ENCODE measurements around the gene IFNA14. TPM values are rescaled to one million over a fixed set of nuclear protein-coding genes. Genes with fewer than 3 reads are reported as not detected.
"Not testable (repeated sequence)": the region's sequence is repeated elsewhere in the genome, so short reads cannot be mapped to it uniquely, and the experiment has no call there.

The IFNA14 gene
- total RNA-seq, 4 donors from 2014 or later, result not detected

DNA sequence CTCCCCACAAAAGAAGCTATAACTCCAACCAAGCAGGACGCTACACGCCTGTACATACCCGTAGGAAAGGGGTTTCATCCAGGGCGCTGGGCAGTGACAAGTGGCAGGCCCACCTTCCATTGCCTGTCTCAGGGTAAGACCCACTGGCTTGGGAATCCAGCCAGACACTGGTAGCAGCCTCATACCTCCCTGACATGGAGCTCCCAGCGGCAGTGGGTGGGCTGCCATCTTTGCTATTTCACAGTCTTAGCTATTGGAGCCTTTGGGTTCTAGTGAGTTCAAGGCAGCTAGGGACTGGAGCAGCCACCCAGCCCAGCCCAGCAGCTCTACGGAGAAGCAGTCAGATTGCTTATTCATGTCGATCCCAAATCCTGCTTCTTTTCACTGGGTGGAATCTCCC is 29.5 kb downstream of the IFNA14 start:
- no peaks in the 10 kb centered on the region for H3K9me3 ChIP-seq
- no peak overlapping the region for H3K4me3 ChIP-seq
- no peaks in the 10 kb centered on the region for H3K36me3 ChIP-seq
- no peaks in the 10 kb centered on the region for H3K4me1 ChIP-seq
- no peak overlapping the region for H3K27ac ChIP-seq
- TF ChIP-seq, protein P1, sequence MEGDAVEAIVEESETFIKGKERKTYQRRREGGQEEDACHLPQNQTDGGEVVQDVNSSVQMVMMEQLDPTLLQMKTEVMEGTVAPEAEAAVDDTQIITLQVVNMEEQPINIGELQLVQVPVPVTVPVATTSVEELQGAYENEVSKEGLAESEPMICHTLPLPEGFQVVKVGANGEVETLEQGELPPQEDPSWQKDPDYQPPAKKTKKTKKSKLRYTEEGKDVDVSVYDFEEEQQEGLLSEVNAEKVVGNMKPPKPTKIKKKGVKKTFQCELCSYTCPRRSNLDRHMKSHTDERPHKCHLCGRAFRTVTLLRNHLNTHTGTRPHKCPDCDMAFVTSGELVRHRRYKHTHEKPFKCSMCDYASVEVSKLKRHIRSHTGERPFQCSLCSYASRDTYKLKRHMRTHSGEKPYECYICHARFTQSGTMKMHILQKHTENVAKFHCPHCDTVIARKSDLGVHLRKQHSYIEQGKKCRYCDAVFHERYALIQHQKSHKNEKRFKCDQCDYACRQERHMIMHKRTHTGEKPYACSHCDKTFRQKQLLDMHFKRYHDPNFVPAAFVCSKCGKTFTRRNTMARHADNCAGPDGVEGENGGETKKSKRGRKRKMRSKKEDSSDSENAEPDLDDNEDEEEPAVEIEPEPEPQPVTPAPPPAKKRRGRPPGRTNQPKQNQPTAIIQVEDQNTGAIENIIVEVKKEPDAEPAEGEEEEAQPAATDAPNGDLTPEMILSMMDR (IDR thresholded peaks at IDR 0.05), result no peak
- no peak for TF ChIP-seq POLR2A (IDR thresholded peaks at IDR 0.05)
- no peak for DNase-seq
- no peaks in the 10 kb centered on the region for H3K27me3 ChIP-seq

GRCh38 chr9:21207043-21207442 is 32.8 kb downstream of the IFNA14 start, which contains the start of gene IFNA10:
TSS of gene IFNA10 (minus strand) at chr9:21207143. CDS start at chr9:21207097, 46 bp downstream.
- H3K4me3 ChIP-seq, H3K9me3 ChIP-seq, H3K36me3 ChIP-seq, H3K4me1 ChIP-seq, DNase-seq, H3K27me3 ChIP-seq, H3K27ac ChIP-seq: not testable (repeated sequence)

DNA sequence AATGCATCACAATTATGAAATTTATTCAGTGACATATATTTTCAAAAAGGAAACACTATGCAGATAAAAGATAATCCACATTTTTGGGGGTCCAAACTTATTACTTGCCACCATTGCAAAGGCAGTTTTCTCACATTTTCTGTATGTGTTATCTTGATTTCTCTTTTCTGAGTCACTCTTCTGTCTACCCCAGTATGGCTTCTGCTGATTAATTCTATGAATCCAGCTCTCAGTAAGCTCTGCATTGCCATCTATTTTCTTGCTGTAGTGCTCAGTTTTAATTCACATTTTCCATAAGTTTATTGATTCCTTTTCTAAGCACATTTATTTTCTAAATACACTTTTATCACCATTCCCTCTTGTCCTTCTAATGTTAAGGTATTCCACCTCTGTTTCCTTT is 34.6 kb downstream of the IFNA14 start:
- Histone ChIP-seq H3K9me3 (no peaks in the 10 kb centered on the region), H3K4me1 (no peaks in the 10 kb centered on the region), H3K4me3 (no peak overlapping the region), H3K27ac (no peak overlapping the region), H3K27me3 (no peaks in the 10 kb centered on the region), H3K36me3 (no peaks in the 10 kb centered on the region)
- no peak for DNase-seq
- TF ChIP-seq POLR2A (IDR thresholded peaks at IDR 0.05), result no peak
- TF ChIP-seq, protein P1 (IDR thresholded peaks at IDR 0.05), result no peak

GRCh38 chr9:21202105-21202504 is 37.7 kb downstream of the IFNA14 start, which contains the start of gene IFNA7:
TSS of gene IFNA7 (minus strand) at chr9:21202205. CDS start at chr9:21202165, 40 bp downstream.
- not testable (repeated sequence) for H3K27me3 ChIP-seq, H3K9me3 ChIP-seq, H3K4me1 ChIP-seq, H3K4me3 ChIP-seq, H3K36me3 ChIP-seq, H3K27ac ChIP-seq, DNase-seq

GRCh38 chr9:21194867-21195776 is 44.7 kb downstream of the IFNA14 start:
- not testable (repeated sequence) for H3K4me1 ChIP-seq, DNase-seq, H3K9me3 ChIP-seq, H3K4me3 ChIP-seq, H3K27me3 ChIP-seq, H3K27ac ChIP-seq, H3K36me3 ChIP-seq
- TF ChIP-seq, protein P1 (IDR thresholded peaks at IDR 0.05), result peak in 3 of 6 experiments; percentile 40 to 53 (median 41)

Other genes starting within 250 kb of the IFNA14 start
- gene HACD4, start 208.4 kb downstream of the IFNA14 start, total RNA-seq, result 1 to 10 TPM; 1.2 to 8.3 (median 2.0) TPM
- not detected for gene IFNB1, start 162.1 kb downstream of the IFNA14 start, total RNA-seq
- not detected for gene IFNW1, start 98.2 kb downstream of the IFNA14 start, total RNA-seq
- not detected for gene IFNA21, start 73.3 kb downstream of the IFNA14 start, total RNA-seq
- not detected for gene IFNA4, start 52.4 kb downstream of the IFNA14 start, total RNA-seq
- gene IFNA7, start 37.8 kb downstream of the IFNA14 start, total RNA-seq, result not detected
- gene IFNA10, start 32.9 kb downstream of the IFNA14 start, total RNA-seq, result not detected
- not detected for gene IFNA16, start 22.7 kb downstream of the IFNA14 start, total RNA-seq
- gene IFNA17, start 11.8 kb downstream of the IFNA14 start, total RNA-seq, result not detected
- gene IFNA5, start 65.3 kb upstream of the IFNA14 start, total RNA-seq, result 1 to 10 TPM in 1 of 4 donors, not detected in 3; 1.4 TPM
- gene KLHL9, start 95.4 kb upstream of the IFNA14 start, total RNA-seq, result 10 to 100 TPM; 16.3 to 23.1 (median 18.5) TPM
- gene IFNA6, start 110.9 kb upstream of the IFNA14 start, total RNA-seq, result not detected
- not detected for gene IFNA13, start 128.1 kb upstream of the IFNA14 start, total RNA-seq
- gene IFNA2, start 145.4 kb upstream of the IFNA14 start, total RNA-seq, result not detected
- not detected for gene IFNA8, start 169.1 kb upstream of the IFNA14 start, total RNA-seq
- not detected for gene IFNA1, start 200.4 kb upstream of the IFNA14 start, total RNA-seq
- gene IFNE, start 242.3 kb upstream of the IFNA14 start, total RNA-seq, result 1 to 10 TPM in 3 of 4 donors, not detected in 1; 5.3 to 5.5 (median 5.3) TPM

All from Peyer's patch (tissue), 4 donors.